HL-60/S4 (cell line): ENCODE results near the gene TNNT3.
"Not testable (repeated sequence)": the region's sequence is repeated elsewhere in the genome, so short reads cannot be mapped to it uniquely, and the experiment has no call there.

Experiments
- in situ Hi-C: fragments of 300-500 bp; cut with MboI; formaldehyde crosslinking; loops from 2 replicates; pipeline ENCODE4 v1.14.3; 2022; ENCODE audit warnings: low sequenced_read_pairs

The TNNT3 gene

GRCh38 chr11:1931341-1932104 is 12.0 kb downstream of the TNNT3 start:
- in situ Hi-C loops = no loop called here

DNA sequence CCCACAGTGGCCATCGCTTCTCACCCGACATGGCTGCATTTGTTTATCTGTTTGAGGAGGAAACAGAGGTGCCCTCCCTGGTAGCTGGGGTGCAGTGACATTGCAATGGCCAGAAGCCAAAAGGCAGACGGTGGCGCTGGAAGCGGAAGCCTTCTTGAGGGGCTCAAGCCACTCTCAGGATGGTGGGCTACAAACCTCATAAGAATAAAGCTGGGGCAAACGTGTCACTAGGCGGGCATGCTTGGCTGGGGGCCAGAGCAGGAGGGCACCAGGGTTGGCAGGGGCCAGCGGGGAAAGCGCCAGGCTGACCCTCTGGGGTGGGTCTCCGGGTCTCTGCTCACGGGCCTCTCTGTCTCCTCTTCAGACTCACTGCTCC is 12.6 kb downstream of the TNNT3 start:
- in situ Hi-C loops = no loop called here

DNA sequence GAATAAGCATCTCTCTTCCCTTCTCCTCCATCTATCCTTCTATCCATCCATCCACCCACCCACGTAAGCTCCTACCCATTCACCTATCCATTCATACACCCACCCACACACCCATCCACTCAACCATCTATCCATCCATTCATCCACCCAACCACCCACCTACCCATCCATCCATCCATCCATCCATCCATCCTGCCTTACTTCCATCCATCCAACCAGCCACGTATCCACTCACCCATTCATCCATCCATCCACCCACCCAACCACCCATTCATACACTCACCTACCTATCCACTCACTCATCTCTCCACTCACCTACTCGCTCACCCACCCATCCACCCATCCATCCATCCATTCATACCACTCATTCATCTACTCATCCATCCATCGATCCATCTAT is 13.2 kb downstream of the TNNT3 start:
- in situ Hi-C loops = no loop called here

DNA sequence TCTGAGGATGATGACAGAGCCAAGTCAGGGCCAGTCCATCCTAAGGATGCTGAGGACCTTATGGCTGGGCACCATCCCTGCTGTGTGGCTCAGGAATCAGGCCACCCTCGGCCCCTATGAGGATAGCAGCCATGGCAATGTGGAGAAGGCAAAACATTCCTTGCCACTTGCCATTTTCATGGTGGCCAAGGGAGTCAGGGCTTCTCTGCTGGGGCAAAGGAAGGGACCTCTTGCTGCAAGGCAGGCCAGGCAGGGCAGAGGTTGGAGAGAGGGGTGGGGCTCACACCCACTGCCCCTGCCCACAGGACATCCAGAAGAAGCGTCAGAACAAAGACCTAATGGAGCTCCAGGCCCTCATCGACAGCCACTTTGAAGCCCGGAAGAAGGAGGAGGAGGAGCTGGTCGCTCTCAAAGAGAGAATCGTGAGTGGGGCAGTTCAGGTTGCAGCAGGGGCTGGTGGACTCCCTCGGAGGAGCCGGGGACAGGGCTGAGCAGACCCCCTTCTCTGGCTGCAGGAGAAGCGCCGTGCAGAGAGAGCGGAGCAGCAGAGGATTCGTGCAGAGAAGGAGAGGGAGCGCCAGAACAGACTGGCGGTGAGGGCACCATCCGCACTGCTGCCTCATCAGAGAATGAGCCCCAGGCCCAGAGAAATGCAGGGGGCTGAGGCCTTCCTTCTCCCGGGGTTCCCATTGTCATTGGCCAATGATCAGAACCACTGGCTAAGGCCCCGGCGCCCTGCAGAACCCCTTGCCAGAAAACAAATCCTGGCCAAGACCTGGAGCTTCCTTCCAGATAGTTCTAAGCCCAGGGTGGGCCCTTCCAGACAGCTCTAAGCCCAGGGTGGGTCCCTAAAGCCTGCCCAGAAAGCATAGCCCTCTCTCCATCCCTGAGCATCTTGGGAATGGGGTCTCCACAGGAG is 14.2 kb downstream of the TNNT3 start:
- in situ Hi-C loops = no loop called here

DNA sequence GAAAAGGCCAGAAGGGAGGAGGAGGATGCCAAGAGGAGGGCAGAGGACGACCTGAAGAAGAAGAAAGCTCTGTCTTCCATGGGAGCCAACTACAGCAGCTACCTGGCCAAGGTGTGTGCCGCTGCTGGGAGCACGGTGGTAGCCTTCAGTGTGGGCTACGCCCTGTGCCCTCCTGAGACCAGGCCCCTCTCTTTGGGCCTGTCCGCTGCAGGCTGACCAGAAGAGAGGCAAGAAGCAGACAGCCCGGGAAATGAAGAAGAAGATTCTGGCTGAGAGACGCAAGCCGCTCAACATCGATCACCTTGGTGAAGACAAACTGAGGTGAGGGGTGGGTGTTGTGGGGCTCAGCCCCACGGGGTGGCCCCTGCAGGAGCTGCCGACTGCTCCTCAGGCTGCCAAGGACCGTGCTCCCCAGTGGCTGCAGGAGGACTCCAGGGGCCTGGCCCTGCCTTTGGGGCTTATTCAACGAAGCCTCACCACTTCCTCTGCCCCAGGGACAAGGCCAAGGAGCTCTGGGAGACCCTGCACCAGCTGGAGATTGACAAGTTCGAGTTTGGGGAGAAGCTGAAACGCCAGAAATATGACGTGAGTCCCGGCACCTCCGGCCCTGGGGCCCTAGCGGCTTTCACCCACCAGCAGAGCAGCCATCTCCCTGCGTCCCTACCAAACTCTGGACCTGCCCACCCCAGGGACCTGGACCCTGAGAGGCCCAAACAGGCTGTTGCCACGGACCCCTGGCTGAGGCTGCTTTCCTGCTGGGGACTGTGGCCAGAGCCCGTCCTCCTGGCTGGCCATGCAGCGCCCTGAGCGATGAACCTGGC is 15.0 kb downstream of the TNNT3 start:
- in situ Hi-C loops = no loop called here

DNA sequence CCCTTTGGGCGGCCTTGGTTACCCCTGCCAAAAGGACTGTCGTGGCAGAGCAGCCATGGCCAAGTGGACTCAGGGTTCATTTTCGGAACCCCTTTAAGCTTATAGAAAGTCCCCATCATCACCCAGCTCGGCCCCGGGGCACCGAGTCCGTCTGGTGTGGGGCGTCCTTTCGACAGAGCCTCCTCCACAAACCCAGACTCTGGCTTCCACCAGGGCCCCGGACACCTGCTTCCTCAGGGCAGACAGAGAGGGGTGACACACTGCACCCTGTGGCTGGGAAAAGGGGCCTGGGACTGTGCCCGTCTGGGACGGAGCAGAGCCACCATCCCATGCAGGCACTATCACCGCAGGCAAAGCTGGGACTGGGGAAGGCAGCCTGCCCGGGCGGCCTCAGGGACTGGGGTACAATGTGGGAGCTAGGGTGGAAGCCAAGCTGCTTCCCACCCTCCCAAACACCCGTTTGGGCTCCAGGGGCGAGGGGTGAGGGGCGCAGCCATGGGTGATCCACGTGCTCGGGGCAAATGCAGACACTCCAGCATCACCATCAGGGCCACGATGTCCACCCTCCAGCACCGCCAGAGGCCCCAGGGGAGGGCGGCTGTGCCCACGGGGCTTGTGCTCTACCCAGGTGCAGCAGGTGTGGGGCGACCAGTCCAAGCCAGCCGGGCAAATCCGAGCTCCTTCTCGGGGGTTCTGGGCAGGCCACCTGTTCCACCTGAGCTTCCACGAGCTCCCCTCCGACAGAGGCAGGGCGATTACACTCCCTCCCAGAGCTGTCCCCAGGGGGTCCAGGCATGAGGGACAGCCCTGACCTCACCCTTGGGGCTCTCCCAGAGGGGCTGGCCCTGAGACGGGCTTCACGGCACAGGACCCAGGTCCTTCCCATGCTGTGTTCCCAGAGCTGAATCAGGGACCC is 15.9 kb downstream of the TNNT3 start:
- in situ Hi-C loops = no loop called here

- in situ Hi-C loops = no loop called here
These were observed 16.7 kb downstream of the TNNT3 start for GRCh38 chr11:1936072-1936780.

- in situ Hi-C loops = no loop called here
These were observed 17.5 kb downstream of the TNNT3 start for GRCh38 chr11:1936781-1937615.

- in situ Hi-C loops = no loop called here
These were observed 18.3 kb downstream of the TNNT3 start for GRCh38 chr11:1937616-1938342.

DNA sequence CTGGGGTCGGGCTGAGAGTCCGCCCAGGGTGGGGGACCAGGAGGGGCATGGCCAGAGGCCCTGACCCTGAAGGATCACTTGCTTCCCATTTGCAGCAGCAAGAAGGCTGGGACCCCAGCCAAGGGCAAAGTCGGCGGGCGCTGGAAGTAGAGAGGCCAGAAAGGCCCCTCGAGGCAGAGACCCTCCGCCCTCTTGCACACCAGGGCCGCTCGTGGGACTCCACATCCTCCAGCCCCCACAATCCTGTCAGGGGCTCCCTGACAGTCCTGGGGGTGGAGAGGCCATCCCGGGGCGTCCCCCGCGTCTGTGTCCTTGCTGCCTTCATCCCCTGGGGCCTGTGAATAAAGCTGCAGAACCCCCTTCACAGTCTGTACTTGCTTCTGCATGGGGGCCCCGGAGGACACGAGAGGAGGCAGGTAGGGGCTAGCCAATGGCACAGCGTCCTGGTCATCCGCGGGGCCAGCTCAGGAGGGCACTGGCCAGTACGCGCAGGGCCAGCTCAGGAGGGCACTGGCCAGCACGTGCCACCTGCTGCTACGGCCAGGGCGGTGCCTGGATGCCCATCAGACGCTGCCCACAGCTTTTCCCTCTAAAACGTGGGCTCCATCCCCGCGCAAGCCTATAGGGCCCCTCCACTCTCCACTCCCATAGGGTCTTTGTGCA is 19.0 kb downstream of the TNNT3 start:
- in situ Hi-C loops = no loop called here

DNA sequence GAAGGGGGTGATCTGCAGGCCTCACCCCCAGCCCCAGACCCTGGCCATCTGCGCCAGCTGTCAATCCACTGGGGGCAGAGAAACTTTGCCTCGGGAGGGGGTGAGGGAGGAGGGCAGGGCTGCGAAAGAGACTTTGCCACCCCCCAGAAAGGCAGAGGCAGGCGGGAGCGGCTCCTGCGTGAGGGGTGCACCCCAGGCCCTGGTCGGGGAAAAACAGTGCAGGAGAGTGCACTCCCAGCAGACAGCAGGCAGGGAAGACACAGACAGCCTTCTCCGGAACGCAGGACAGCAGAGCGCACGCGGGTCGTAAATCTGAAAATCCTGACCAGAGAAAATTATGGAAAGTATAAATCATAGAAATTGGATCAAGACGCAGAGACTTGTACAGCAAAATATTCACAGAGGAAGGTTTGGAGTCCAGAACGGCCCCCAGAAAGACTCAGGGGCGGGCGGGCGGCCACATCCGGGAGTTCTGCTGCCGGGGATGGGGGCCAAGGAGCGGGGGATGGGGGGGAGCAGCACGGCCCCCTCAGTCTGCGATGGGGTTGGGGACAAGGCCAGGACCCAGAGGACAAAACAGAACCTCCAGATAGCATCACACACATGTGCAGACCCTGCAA is 19.6 kb downstream of the TNNT3 start:
- in situ Hi-C loops = no loop called here

DNA sequence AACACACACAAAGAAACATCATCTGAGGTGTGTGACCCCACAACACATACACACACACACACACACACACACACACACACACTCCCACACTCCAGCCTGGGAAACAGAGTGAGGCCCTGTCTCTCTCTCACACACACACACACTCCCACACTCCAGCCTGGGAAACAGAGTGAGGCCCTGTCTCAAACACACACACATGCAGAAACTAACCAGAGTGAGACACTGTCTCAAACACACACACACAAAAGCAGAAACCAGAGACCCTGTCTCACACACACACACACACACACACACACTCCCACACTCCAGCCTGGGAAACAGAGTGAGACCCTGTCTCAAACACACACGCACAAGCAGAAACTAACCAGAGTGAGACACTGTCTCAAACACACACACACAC is 20.3 kb downstream of the TNNT3 start:
- in situ Hi-C loops = not testable (repeated sequence)

- in situ Hi-C loops = no loop called here
These were observed 23.2 kb downstream of the TNNT3 start for GRCh38 chr11:1942558-1943260.

DNA sequence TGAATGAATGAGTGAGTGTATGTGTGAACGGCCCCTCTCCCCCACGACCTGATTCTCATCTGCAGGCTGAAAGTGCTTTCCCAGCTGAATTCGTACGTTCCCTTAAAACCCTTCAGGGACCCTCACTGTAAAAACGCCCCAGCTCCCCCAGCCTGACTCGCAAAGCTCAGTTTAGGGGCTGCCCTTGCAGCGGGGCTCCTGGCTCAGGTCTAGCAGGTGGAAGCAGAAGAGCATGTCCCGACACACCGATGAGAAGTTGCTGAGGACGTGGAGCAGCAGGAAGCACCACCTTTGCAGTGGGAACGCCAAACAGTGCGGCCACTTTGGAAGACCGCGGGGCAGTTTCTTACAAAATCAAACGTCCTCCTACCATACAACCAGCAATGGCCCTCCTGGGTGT is 24.1 kb downstream of the TNNT3 start:
- in situ Hi-C loops = no loop called here

DNA sequence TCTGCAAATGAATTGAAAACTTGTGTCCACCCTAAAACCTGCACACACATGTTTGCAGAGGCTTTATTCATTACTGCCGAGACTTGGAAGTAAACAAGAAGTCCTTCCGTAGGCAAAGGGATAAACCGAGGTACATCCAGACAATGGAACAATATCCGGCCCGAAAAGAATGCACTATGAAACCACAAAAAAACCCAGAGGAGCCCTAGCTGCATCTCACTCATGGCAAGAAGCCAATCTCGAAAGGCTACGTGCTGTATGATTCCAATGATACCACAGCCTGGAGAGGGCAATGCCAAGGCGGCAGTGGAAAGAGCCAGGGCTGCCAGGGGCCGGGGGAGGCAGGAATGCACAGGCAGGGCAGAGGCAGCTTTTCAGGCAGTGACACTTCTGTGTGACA is 24.5 kb downstream of the TNNT3 start:
- in situ Hi-C loops = no loop called here

- in situ Hi-C loops = no loop called here
These were observed 27.4 kb downstream of the TNNT3 start, which contains the start of gene MRPL23 for GRCh38 chr11:1946812-1947484. Gene MRPL23 (plus strand): TSS chr11:1947332. CDS start chr11:1947363, 31 bp downstream.
